Measurements from ENCODE around the gene HS6ST2.

Gene HS6ST2

GRCh38 chrX:132694382-132694781, 264.0 kb downstream of the HS6ST2 start:
- H3K4me1 ChIP-seq (ENCODE audit: insufficient read depth, low read length) = no peaks in the 10 kb centered on the region
- peaks cover 0 to 11% of the 10 kb centered on the region in 2 donors for H3K27me3 ChIP-seq (ENCODE audit: control insufficient read depth in 1 of 2, insufficient read depth in 2 of 2, low read length in 2 of 2)
- no peak overlapping the region for H3K4me3 ChIP-seq (ENCODE audit: low read depth in 1 of 2, low read length in 2 of 2)
- H3K36me3 ChIP-seq (ENCODE audit: insufficient read depth, low read length) = no peaks in the 10 kb centered on the region
- H3K9ac ChIP-seq (ENCODE audit: low read length) = no peak overlapping the region
- H3K27ac ChIP-seq (ENCODE audit: low read depth, low read length) = no peak overlapping the region
- no peaks in the 10 kb centered on the region for H3K9me3 ChIP-seq (ENCODE audit: low read length)

- H3K27ac ChIP-seq (ENCODE audit: low read depth, low read length) = no peak overlapping the region
- H3K9ac ChIP-seq (ENCODE audit: low read length) = no peak overlapping the region
- H3K4me1 ChIP-seq (ENCODE audit: insufficient read depth, low read length) = no peaks in the 10 kb centered on the region
- no peak overlapping the region for H3K4me3 ChIP-seq (ENCODE audit: low read depth in 1 of 2, low read length in 2 of 2)
- H3K27me3 ChIP-seq (ENCODE audit: control insufficient read depth in 1 of 2, insufficient read depth in 2 of 2, low read length in 2 of 2) = peaks cover 0 to 7% of the 10 kb centered on the region in 2 donors
- no peaks in the 10 kb centered on the region for H3K36me3 ChIP-seq (ENCODE audit: insufficient read depth, low read length)
- H3K9me3 ChIP-seq (ENCODE audit: low read length) = no peaks in the 10 kb centered on the region
Observed at GRCh38 chrX:132692526-132692925, 265.9 kb downstream of the HS6ST2 start.

GRCh38 chrX:132692066-132692465, 266.4 kb downstream of the HS6ST2 start:
- no peaks in the 10 kb centered on the region for H3K36me3 ChIP-seq (ENCODE audit: insufficient read depth, low read length)
- no peaks in the 10 kb centered on the region for H3K9me3 ChIP-seq (ENCODE audit: low read length)
- H3K4me1 ChIP-seq (ENCODE audit: insufficient read depth, low read length) = no peaks in the 10 kb centered on the region
- H3K9ac ChIP-seq (ENCODE audit: low read length) = no peak overlapping the region
- H3K4me3 ChIP-seq (ENCODE audit: low read depth in 1 of 2, low read length in 2 of 2) = no peak overlapping the region
- H3K27me3 ChIP-seq (ENCODE audit: control insufficient read depth in 1 of 2, insufficient read depth in 2 of 2, low read length in 2 of 2) = peaks cover 0 to 7% of the 10 kb centered on the region in 2 donors
- H3K27ac ChIP-seq (ENCODE audit: low read depth, low read length) = no peak overlapping the region

DNA sequence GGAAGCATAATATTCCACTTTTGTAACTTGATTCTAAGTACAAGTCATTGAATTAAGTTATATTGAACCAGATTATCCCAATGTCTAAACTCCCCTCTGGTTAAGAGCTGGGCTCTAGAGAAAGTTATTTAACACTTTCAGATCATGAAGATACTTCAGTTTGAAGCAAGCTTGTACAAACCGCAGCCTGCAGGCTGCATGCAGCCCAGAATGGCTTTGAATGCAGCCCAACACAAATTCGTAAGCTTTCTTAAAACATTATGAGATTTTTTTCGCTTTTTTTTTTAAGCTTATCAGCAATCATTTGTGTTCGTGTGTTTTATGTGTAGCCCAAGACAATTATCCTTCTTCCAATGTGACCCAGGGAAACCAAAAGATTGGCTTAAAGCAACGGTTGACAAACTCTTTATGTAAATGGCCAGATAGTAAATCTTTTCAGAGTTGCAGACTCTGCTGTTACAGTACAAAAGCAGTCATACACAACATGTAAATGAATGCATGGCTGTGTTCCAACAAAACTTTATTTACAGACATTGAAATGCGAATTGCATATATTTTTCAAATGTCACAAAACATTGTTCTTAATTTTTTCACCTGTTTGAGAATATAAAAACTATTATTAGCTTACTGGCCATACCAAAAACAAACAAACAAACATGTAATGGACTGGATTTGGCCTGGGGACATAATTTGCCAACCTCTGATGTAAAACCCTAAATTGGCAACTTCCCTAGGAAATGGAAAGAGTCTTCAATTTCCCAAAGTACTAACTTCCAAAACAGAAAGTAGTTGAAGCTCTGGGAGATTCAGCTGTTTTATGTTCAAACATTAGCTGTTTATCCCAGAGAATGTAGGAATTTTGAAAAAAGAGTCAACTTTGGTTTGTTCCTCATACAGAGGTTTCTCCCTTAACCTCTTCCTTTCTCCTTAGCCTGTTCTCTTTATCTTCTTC, 268.5 kb downstream of the HS6ST2 start:
- Histone ChIP-seq H3K9me3 (ENCODE audit: low read length) (no peaks in the 10 kb centered on the region), H3K36me3 (ENCODE audit: insufficient read depth, low read length) (no peaks in the 10 kb centered on the region), H3K27me3 (ENCODE audit: control insufficient read depth in 1 of 2, insufficient read depth in 2 of 2, low read length in 2 of 2) (peaks cover 0 to 7% of the 10 kb centered on the region in 2 donors), H3K9ac (ENCODE audit: low read length) (no peak overlapping the region), H3K27ac (ENCODE audit: low read depth, low read length) (no peak overlapping the region), H3K4me3 (ENCODE audit: low read depth in 1 of 2, low read length in 2 of 2) (no peak overlapping the region), H3K4me1 (ENCODE audit: insufficient read depth, low read length) (no peaks in the 10 kb centered on the region)

GRCh38 chrX:132685276-132685675, 273.2 kb downstream of the HS6ST2 start:
- H3K4me1 ChIP-seq (ENCODE audit: insufficient read depth, low read length) = no peaks in the 10 kb centered on the region
- no peak overlapping the region for H3K27ac ChIP-seq (ENCODE audit: low read depth, low read length)
- no peaks in the 10 kb centered on the region for H3K27me3 ChIP-seq (ENCODE audit: control insufficient read depth in 1 of 2, insufficient read depth in 2 of 2, low read length in 2 of 2)
- H3K4me3 ChIP-seq (ENCODE audit: low read depth in 1 of 2, low read length in 2 of 2) = no peak overlapping the region
- H3K36me3 ChIP-seq (ENCODE audit: insufficient read depth, low read length) = no peaks in the 10 kb centered on the region
- no peak overlapping the region for H3K9ac ChIP-seq (ENCODE audit: low read length)
- H3K9me3 ChIP-seq (ENCODE audit: low read length) = no peaks in the 10 kb centered on the region

DNA sequence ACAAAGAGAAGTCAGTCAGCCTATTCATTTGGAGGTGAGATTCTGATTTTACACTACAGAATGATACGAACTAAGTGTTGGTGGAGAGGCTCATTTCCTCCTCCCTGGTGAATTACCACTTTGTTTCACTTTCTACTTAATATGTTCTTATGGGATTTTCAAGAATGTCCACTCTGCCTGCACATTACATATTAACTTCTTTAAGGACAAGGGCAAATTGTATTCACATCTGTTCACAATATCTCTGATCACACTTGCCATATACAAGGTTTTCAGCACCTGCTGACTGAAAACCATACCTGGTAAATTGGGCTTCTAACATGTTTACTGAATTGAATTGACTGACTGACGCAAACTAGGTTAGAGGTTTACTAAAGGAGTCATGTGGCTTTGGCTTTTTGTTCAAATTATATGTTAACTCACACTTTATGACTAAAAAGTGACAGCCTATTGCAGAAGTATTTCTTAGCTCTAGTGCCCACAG, 281.2 kb downstream of the HS6ST2 start:
- Histone ChIP-seq H3K27me3 (ENCODE audit: control insufficient read depth in 1 of 2, insufficient read depth in 2 of 2, low read length in 2 of 2) (no peaks in the 10 kb centered on the region), H3K9me3 (ENCODE audit: low read length) (no peaks in the 10 kb centered on the region), H3K9ac (ENCODE audit: low read length) (no peak overlapping the region), H3K4me3 (ENCODE audit: low read depth in 1 of 2, low read length in 2 of 2) (no peak overlapping the region), H3K36me3 (ENCODE audit: insufficient read depth, low read length) (no peaks in the 10 kb centered on the region), H3K27ac (ENCODE audit: low read depth, low read length) (no peak overlapping the region), H3K4me1 (ENCODE audit: insufficient read depth, low read length) (no peaks in the 10 kb centered on the region)

- Histone ChIP-seq H3K4me3 (ENCODE audit: low read depth in 1 of 2, low read length in 2 of 2) (no peak overlapping the region), H3K9ac (ENCODE audit: low read length) (no peak overlapping the region), H3K9me3 (ENCODE audit: low read length) (no peaks in the 10 kb centered on the region), H3K27me3 (ENCODE audit: control insufficient read depth in 1 of 2, insufficient read depth in 2 of 2, low read length in 2 of 2) (no peaks in the 10 kb centered on the region), H3K4me1 (ENCODE audit: insufficient read depth, low read length) (no peaks in the 10 kb centered on the region), H3K27ac (ENCODE audit: low read depth, low read length) (no peak overlapping the region), H3K36me3 (ENCODE audit: insufficient read depth, low read length) (no peaks in the 10 kb centered on the region)
Observed at GRCh38 chrX:132676561-132677186, 281.8 kb downstream of the HS6ST2 start.

GRCh38 chrX:132676102-132676501, 282.3 kb downstream of the HS6ST2 start:
- Histone ChIP-seq H3K4me3 (ENCODE audit: low read depth in 1 of 2, low read length in 2 of 2) (no peak overlapping the region), H3K36me3 (ENCODE audit: insufficient read depth, low read length) (no peaks in the 10 kb centered on the region)

DNA sequence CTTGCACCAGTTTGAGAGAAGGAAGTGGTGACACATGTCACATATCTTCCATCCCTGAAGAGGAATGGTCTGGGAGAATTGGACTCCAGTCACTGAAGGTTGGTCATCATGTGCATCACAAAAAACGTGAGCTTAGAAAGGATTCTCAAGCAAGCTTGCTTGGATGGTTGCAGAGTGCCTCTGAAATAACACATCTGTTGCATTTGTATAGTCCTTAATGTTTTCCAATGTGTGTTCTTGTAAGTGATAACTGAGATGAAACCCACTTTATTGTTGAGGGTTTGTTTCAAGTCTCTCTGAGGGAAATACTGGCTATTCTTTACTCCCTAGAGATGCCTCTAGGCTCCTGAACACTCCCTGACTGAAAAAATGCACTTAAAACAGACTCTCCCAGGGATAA, 285.1 kb downstream of the HS6ST2 start:
- Histone ChIP-seq H3K9me3 (ENCODE audit: low read length) (no peaks in the 10 kb centered on the region), H3K4me1 (ENCODE audit: insufficient read depth, low read length) (no peaks in the 10 kb centered on the region), H3K9ac (ENCODE audit: low read length) (no peak overlapping the region), H3K27me3 (ENCODE audit: control insufficient read depth in 1 of 2, insufficient read depth in 2 of 2, low read length in 2 of 2) (no peaks in the 10 kb centered on the region), H3K36me3 (ENCODE audit: insufficient read depth, low read length) (no peaks in the 10 kb centered on the region), H3K27ac (ENCODE audit: low read depth, low read length) (no peak overlapping the region), H3K4me3 (ENCODE audit: low read depth in 1 of 2, low read length in 2 of 2) (no peak overlapping the region)

More at GRCh38 chrX:132676102-132676501, 282.3 kb downstream of the HS6ST2 start:
- Histone ChIP-seq H3K4me1 (ENCODE audit: insufficient read depth, low read length) (no peaks in the 10 kb centered on the region), H3K9ac (ENCODE audit: low read length) (no peak overlapping the region), H3K9me3 (ENCODE audit: low read length) (no peaks in the 10 kb centered on the region), H3K27ac (ENCODE audit: low read depth, low read length) (no peak overlapping the region), H3K27me3 (ENCODE audit: control insufficient read depth in 1 of 2, insufficient read depth in 2 of 2, low read length in 2 of 2) (no peaks in the 10 kb centered on the region)

- no peak overlapping the region for H3K27ac ChIP-seq (ENCODE audit: low read depth, low read length)
Observed at GRCh38 chrX:132671229-132671641, 287.2 kb downstream of the HS6ST2 start.

GRCh38 chrX:132669142-132669541, 289.3 kb downstream of the HS6ST2 start:
- Histone ChIP-seq H3K9ac (ENCODE audit: low read length) (no peak overlapping the region), H3K4me3 (ENCODE audit: low read depth in 1 of 2, low read length in 2 of 2) (no peak overlapping the region), H3K4me1 (ENCODE audit: insufficient read depth, low read length) (no peaks in the 10 kb centered on the region), H3K27me3 (ENCODE audit: control insufficient read depth in 1 of 2, insufficient read depth in 2 of 2, low read length in 2 of 2) (no peaks in the 10 kb centered on the region), H3K9me3 (ENCODE audit: low read length) (no peaks in the 10 kb centered on the region), H3K27ac (ENCODE audit: low read depth, low read length) (no peak overlapping the region), H3K36me3 (ENCODE audit: insufficient read depth, low read length) (no peaks in the 10 kb centered on the region)

More at GRCh38 chrX:132671229-132671641, 287.2 kb downstream of the HS6ST2 start:
- no peaks in the 10 kb centered on the region for H3K4me1 ChIP-seq (ENCODE audit: insufficient read depth, low read length)
- no peak overlapping the region for H3K9ac ChIP-seq (ENCODE audit: low read length)
- H3K9me3 ChIP-seq (ENCODE audit: low read length) = no peaks in the 10 kb centered on the region
- no peaks in the 10 kb centered on the region for H3K36me3 ChIP-seq (ENCODE audit: insufficient read depth, low read length)
- no peak overlapping the region for H3K4me3 ChIP-seq (ENCODE audit: low read depth in 1 of 2, low read length in 2 of 2)
- H3K27me3 ChIP-seq (ENCODE audit: control insufficient read depth in 1 of 2, insufficient read depth in 2 of 2, low read length in 2 of 2) = no peaks in the 10 kb centered on the region

Data from muscle layer of colon (tissue), 2 donors.